Activated naive CD4-positive, alpha-beta T cell treated with anti-CD3 and anti-CD28 coated beads, Interleukin-2, amount 50 U/mL, for 24 hours (primary cell): Measurements from ENCODE around the gene AXIN1.
"Not testable (repeated sequence)": the region's sequence is repeated elsewhere in the genome, so short reads cannot be mapped to it uniquely, and the experiment has no call there.

ENCODE experiments used
- H3K27ac Mint-ChIP-seq: one replicate; pipeline ENCODE4 v1.8.0; 2021; ENCODE audit warnings: mild to moderate bottlenecking, mixed read lengths
- H3K27me3 Mint-ChIP-seq: one replicate; pipeline ENCODE4 v1.8.0; 2021; ENCODE audit warnings: mixed read lengths
- H3K36me3 Mint-ChIP-seq: one replicate; pipeline ENCODE4 v1.8.0; 2021; ENCODE audit warnings: mixed read lengths
- H3K4me1 Mint-ChIP-seq: one replicate; pipeline ENCODE4 v1.8.0; 2021; ENCODE audit warnings: mixed read lengths
- H3K4me3 Mint-ChIP-seq: one replicate; pipeline ENCODE4 v1.8.0; 2021; ENCODE audit warnings: mild to moderate bottlenecking, mixed read lengths
- H3K9me3 Mint-ChIP-seq: one replicate; pipeline ENCODE4 v1.8.0; 2021; ENCODE audit warnings: mixed read lengths

The AXIN1 gene

DNA sequence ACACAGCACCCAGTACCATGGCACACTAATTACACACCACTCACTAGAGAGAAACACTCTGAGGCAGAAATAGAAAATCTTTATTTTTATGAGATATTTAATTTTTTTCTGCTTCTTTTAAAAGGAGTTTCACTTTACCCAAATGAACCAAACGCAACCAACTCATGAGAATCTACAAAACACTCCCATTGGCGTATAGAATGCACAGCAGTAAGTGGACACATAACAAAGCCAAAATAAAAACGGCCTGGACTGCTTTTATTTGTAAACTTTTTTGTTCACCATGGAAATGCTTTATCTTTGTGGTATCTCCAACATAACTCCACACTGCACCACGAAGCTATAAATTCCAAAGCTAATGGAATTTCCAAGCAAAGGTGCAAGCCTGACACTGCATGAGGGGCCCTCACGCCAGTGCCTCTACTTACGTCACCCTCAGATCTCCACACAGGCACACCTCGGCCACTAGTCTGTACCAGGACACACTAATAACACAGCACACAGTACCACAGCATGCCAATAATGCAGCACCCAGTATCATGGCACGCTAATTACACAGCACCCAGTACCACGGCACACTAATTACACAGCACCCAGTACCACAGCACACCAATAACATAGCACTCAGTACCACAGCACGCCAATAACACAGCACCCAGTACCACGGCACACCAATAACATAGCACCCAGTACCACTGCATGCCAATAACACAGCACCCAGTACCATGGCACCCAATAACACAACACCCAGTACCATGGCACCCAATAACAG, 17.5 kb downstream of the AXIN1 start:
- H3K27me3 Mint-ChIP-seq, H3K4me3 Mint-ChIP-seq, H3K27ac Mint-ChIP-seq, H3K36me3 Mint-ChIP-seq, H3K9me3 Mint-ChIP-seq: not testable (repeated sequence)
- H3K4me1 Mint-ChIP-seq = peaks cover 86% of the 10 kb centered on the region

DNA sequence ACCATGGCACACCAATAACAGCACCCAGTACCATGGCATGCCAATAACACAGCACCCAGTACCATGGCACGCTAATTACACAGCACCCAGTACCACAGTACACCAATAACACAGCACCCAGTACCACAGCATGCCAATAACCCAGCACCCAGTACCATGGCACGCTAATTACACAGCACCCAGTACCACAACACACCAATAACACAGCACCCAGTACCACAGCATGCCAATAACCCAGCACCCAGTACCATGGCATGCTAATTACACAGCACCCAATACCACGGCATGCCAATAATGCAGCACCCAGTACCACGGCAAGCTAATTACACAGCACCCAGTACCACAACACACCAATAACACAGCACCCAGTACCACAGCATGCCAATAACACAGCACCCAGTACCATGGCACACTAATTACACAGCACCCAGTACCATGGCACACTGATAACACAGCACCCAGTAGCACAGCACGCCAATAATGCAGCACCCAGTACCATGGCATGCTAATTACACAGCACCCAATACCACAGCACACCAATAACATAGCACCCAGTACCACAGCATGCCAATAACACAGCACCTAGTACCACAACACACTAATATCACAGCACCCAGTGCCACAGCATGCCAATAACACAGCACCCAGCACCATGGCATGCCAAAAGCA, 18.2 kb downstream of the AXIN1 start:
- not testable (repeated sequence) for H3K9me3 Mint-ChIP-seq, H3K27me3 Mint-ChIP-seq, H3K27ac Mint-ChIP-seq, H3K4me3 Mint-ChIP-seq, H3K36me3 Mint-ChIP-seq
- H3K4me1 Mint-ChIP-seq = peaks cover 81% of the 10 kb centered on the region

DNA sequence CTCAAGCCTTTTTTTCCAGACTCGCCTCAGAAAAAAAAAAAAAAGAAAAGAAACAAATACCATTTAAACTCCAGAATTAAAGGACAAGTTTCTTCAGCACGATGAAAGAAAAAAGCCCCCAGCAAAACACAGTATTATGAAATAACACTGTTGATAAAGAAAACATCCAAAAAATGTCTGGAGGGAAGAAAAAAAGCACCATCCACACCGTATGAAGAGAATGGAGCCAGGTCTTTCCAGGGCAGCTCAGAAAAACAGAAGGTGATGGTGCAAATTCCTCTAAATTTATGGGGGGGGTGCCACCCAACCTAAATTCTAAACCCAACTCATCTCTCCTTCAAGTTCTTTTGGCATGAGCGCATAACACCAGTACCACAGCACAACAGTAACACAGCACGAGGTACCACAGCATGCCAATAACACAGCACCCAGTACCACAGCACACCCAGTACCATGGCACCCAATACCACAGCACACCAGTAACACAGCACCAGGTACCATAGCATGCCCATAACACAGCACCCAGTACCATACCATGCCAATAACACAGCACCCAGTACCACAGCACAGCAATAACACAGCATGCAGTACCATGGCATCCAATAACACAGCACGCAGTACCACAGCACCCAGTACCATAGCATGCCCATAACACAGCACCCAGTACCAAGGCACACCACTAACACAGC, 19.0 kb downstream of the AXIN1 start:
- Mint-ChIP-seq H3K4me1 (peaks cover 76% of the 10 kb centered on the region), H3K36me3 (no peaks in the 10 kb centered on the region), H3K27ac (peak overlapping the region; percentile 41), H3K4me3 (no peak overlapping the region), H3K9me3 (no peaks in the 10 kb centered on the region), H3K27me3 (no peaks in the 10 kb centered on the region)

- H3K27ac Mint-ChIP-seq, H3K9me3 Mint-ChIP-seq, H3K4me3 Mint-ChIP-seq, H3K36me3 Mint-ChIP-seq, H3K27me3 Mint-ChIP-seq: not testable (repeated sequence)
- H3K4me1 Mint-ChIP-seq = peaks cover 71% of the 10 kb centered on the region
Measured at GRCh38 chr16:331181-331814, 21.2 kb downstream of the AXIN1 start.

- Mint-ChIP-seq H3K36me3 (no peaks in the 10 kb centered on the region), H3K9me3 (no peaks in the 10 kb centered on the region), H3K4me3 (no peak overlapping the region), H3K27me3 (no peaks in the 10 kb centered on the region), H3K27ac (no peak overlapping the region), H3K4me1 (peaks cover 67% of the 10 kb centered on the region)
Measured at GRCh38 chr16:330741-331140, 21.8 kb downstream of the AXIN1 start.

DNA sequence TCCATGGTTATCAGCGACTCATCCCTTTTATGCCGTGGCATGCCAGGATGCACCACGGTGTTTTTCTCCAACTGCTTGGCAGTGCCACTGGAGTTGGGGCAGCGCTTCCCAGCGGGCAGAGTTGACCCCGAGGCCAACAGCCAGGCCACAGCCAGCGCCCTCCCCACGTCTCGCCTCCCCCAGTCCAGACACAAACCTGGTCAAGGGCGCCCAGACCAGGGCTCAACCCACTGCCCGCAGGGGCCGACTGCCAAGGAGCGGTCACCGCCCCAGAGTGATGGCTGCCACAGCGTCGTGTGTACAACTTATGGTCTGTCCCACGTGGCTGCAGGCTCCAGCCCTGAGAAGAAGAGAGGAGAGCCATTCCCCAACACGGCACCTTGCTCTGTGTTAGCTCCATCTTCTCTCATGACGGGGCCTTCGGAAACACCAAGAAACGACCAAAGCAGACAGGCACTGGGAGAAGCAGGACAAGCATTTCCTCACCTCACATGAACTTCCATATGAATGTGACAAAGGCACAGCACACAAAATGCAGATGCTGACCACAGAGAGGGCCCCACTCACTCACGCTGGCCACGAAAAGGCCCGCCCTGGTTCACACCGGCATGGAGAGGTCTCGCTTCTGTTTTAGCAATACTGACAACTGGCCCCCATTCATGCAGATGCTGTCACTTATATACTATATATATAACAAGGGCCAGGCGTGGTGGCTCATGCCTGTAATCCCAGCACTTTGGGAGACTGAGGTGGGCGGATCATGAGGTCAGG, 27.0 kb downstream of the AXIN1 start:
- Mint-ChIP-seq H3K4me1 (peaks cover 63% of the 10 kb centered on the region), H3K9me3 (no peaks in the 10 kb centered on the region), H3K4me3 (peak overlapping the region; percentile 76), H3K36me3 (no peaks in the 10 kb centered on the region), H3K27me3 (no peaks in the 10 kb centered on the region), H3K27ac (no peak overlapping the region)

- H3K4me3 Mint-ChIP-seq = peak overlapping the region; percentile 76
- H3K4me1 Mint-ChIP-seq = peaks cover 65% of the 10 kb centered on the region
- peaks cover 4% of the 10 kb centered on the region for H3K36me3 Mint-ChIP-seq
- peak overlapping the region; percentile 70 for H3K27ac Mint-ChIP-seq
- H3K9me3 Mint-ChIP-seq = no peaks in the 10 kb centered on the region
- H3K27me3 Mint-ChIP-seq = no peaks in the 10 kb centered on the region
Measured at GRCh38 chr16:324451-325334, 27.8 kb downstream of the AXIN1 start.

- Mint-ChIP-seq H3K36me3 (peaks cover 6% of the 10 kb centered on the region), H3K4me3 (peak overlapping the region; percentile 76), H3K27ac (no peak overlapping the region), H3K4me1 (peaks cover 70% of the 10 kb centered on the region), H3K27me3 (no peaks in the 10 kb centered on the region), H3K9me3 (no peaks in the 10 kb centered on the region)
Measured at GRCh38 chr16:324201-324450, 28.4 kb downstream of the AXIN1 start.

DNA sequence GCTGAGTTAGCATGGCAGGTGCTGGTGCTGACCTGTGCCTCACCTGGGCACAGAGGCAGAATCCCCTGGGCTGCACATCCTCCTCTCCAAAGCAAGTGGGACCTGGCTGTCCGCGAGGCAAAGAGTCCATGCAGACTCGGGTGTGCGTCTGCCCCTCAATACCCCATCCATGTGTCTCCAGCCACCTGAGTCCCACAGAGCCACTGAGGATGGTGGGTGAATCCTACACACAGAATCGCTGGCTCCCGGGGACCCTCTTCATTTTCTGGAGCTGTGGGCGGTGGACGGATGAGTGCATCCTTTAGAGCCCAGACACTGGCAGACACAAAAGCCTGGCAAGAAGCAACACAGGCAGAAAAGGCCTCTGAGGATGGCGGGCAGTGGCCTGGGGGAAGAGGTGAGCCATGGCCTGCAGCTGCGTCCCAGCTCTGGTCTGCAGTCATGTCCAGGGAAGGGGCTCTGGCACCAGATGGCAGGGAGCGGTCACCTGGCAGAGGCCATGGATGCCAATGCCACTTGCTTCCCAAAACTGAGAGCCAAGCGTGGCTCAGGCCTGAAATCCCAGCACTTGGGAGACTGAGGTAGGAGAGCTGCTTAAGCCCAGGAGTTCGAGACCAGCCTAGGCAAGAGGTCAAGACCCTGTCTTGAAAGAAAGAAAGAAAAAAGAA, 29.9 kb downstream of the AXIN1 start:
- H3K4me1 Mint-ChIP-seq = peaks cover 86% of the 10 kb centered on the region
- H3K4me3 Mint-ChIP-seq = no peak overlapping the region

DNA sequence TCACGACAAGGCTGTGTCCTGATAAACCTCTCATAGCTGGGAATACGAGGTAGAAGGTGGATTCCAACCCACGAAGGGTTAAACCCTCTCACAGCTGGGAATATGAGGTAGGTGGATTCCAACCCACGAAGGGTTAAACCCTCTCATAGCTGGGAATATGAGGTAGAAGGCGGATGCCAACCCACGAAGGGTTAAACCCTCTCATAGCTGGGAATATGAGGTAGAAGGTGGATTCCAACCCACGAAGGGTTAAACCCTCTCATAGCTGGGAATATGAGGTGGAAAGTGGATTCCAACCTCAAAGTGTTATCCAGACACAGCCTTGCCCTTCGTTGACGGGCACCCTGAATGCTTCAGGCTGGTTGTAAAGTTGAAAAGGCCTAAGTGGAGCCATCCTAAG, 31.0 kb downstream of the AXIN1 start:
- Mint-ChIP-seq H3K4me3 (no peak overlapping the region), H3K27ac (peak overlapping the region; percentile 30), H3K4me1 (peaks cover 83% of the 10 kb centered on the region), H3K27me3 (no peaks in the 10 kb centered on the region), H3K36me3 (peaks cover 6% of the 10 kb centered on the region), H3K9me3 (no peaks in the 10 kb centered on the region)

More for the DNA sequence above, 29.9 kb downstream of the AXIN1 start:
- H3K27me3 Mint-ChIP-seq = no peaks in the 10 kb centered on the region
- H3K36me3 Mint-ChIP-seq = peaks cover 6% of the 10 kb centered on the region
- no peak overlapping the region for H3K27ac Mint-ChIP-seq
- no peaks in the 10 kb centered on the region for H3K9me3 Mint-ChIP-seq

- peak overlapping the region; percentile 77 for H3K4me3 Mint-ChIP-seq
- H3K9me3 Mint-ChIP-seq = no peaks in the 10 kb centered on the region
- H3K36me3 Mint-ChIP-seq = peaks cover 6% of the 10 kb centered on the region
- H3K27me3 Mint-ChIP-seq = no peaks in the 10 kb centered on the region
- H3K27ac Mint-ChIP-seq = peak overlapping the region; percentile 85
- H3K4me1 Mint-ChIP-seq = peaks cover 79% of the 10 kb centered on the region
Measured at GRCh38 chr16:320206-320605, 32.3 kb downstream of the AXIN1 start.

DNA sequence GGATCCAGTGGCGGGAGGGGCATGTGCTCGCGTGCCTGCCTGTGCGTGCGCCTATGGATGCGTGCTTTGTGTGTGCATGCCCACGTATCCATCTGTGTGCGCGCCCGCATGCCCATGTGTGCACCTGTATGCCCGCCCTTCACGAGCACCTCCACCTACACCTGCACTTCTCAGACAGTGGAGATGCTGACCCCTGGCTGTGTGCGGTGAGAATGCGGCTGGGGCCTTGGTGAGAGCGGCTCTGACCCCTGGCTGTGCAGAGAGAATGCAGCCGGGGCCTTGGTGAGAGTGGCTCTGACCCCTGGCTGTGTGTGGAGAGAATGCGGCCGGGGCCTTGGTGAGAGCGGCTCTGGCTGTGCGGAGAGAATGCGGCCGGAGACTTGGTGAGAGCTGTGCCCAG, 33.9 kb downstream of the AXIN1 start:
- Mint-ChIP-seq H3K4me1 (peaks cover 69% of the 10 kb centered on the region), H3K27me3 (no peaks in the 10 kb centered on the region), H3K4me3 (no peak overlapping the region), H3K9me3 (no peaks in the 10 kb centered on the region), H3K27ac (no peak overlapping the region), H3K36me3 (peaks cover 8% of the 10 kb centered on the region)

- Mint-ChIP-seq H3K4me3 (no peak overlapping the region), H3K4me1 (peaks cover 62% of the 10 kb centered on the region), H3K27me3 (no peaks in the 10 kb centered on the region), H3K9me3 (no peaks in the 10 kb centered on the region), H3K27ac (no peak overlapping the region), H3K36me3 (peaks cover 8% of the 10 kb centered on the region)
Measured at GRCh38 chr16:317583-317982, 34.9 kb downstream of the AXIN1 start.

DNA sequence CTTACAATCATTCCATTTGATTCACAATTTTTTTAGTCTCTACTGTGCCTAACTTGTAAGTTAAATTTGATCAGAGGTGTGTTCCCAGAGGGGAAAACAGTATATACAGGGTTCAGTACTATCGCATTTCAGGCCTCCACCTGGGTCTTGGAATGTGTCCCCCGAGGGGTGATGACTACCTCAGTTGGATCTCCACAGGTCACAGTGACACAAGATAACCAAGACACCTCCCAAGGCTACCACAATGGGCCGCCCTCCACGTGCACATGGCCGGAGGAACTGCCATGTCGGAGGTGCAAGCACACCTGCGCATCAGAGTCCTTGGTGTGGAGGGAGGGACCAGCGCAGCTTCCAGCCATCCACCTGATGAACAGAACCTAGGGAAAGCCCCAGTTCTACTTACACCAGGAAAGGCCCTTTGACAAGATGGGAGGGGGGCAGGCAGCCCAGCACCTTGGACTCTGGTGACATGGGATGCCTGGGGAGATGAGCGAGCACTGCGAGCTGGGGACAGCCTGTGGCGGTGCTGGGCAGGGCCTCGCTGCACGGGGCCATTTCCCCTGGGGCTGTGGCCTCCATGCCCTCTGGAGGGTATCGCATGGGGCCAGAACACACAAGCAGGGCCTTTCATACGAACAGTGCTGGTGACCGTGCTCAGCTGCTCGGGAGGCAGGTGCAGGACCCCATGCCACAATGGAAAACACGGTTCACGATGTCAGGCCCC, 35.6 kb downstream of the AXIN1 start:
- no peak overlapping the region for H3K4me3 Mint-ChIP-seq
- no peaks in the 10 kb centered on the region for H3K27me3 Mint-ChIP-seq
- no peak overlapping the region for H3K27ac Mint-ChIP-seq
- no peaks in the 10 kb centered on the region for H3K9me3 Mint-ChIP-seq
- peaks cover 57% of the 10 kb centered on the region for H3K4me1 Mint-ChIP-seq
- H3K36me3 Mint-ChIP-seq = peaks cover 8% of the 10 kb centered on the region
